Left renal cortex interstitium (tissue), 4 donors: ENCODE data around the gene REEP1. TPM values are rescaled to one million over a fixed set of nuclear protein-coding genes. Genes with fewer than 3 reads are reported as not detected.

Source experiments
- DNase-seq, 4 donors: peaks; one replicate each; pipeline ENCODE4 v3.0.0-alpha.2; 2013; ENCODE audit warnings: low read depth in 4 of 4, low spot score in 2 of 4, missing footprints in 1 of 4
- polyA plus RNA-seq, 4 donors: library from polyadenylated mRNA; unstranded; fragments of 120-200 nt; gene quantifications; one replicate each; pipeline ENCODE4 v1.2.1, GENCODE V29; 2013; ENCODE audit not compliant: insufficient read length in 4 of 4

Gene REEP1
- polyA plus RNA-seq, 4 donors = 2.5 to 3.2 (median 3.1) TPM

GRCh38 chr2:86285571-86285970 lies 51.9 kb downstream of the REEP1 start:
- no peak for DNase-seq

- DNase-seq = no peak
Measured at GRCh38 chr2:86284987-86285386, 52.4 kb downstream of the REEP1 start.

- DNase-seq = no peak
Measured at GRCh38 chr2:86284401-86284841, 53.0 kb downstream of the REEP1 start.

- DNase-seq = peak; percentile 47 to 68 (median 58)
Measured at GRCh38 chr2:86283411-86284030, 53.9 kb downstream of the REEP1 start.

- no peak for DNase-seq
Measured at GRCh38 chr2:86281066-86281700, 56.2 kb downstream of the REEP1 start.

- no peak for DNase-seq
Measured at GRCh38 chr2:86280191-86280667, 57.2 kb downstream of the REEP1 start.

GRCh38 chr2:86275962-86276361 lies 61.5 kb downstream of the REEP1 start:
- no peak for DNase-seq

GRCh38 chr2:86275384-86275799 lies 62.0 kb downstream of the REEP1 start:
- DNase-seq = no peak

- no peak for DNase-seq
Measured at GRCh38 chr2:86274918-86275275, 62.5 kb downstream of the REEP1 start.

- DNase-seq = no peak
Measured at GRCh38 chr2:86274265-86274917, 63.0 kb downstream of the REEP1 start.

- DNase-seq = no peak
Measured at GRCh38 chr2:86272111-86272510, 65.3 kb downstream of the REEP1 start.

- no peak for DNase-seq
Measured at GRCh38 chr2:86271248-86271647, 66.2 kb downstream of the REEP1 start.

GRCh38 chr2:86263956-86264355 lies 73.5 kb downstream of the REEP1 start:
- DNase-seq = no peak

GRCh38 chr2:86260978-86261377 lies 76.4 kb downstream of the REEP1 start:
- DNase-seq = no peak

GRCh38 chr2:86258106-86258505 lies 79.3 kb downstream of the REEP1 start:
- no peak for DNase-seq

GRCh38 chr2:86256982-86257381 lies 80.4 kb downstream of the REEP1 start:
- no peak for DNase-seq

- no peak for DNase-seq
Measured at GRCh38 chr2:86256300-86256699, 81.1 kb downstream of the REEP1 start.

GRCh38 chr2:86254576-86255538 lies 82.6 kb downstream of the REEP1 start:
- DNase-seq = no peak

- no peak for DNase-seq
Measured at GRCh38 chr2:86253424-86253823, 84.0 kb downstream of the REEP1 start.

- DNase-seq = no peak
Measured at GRCh38 chr2:86251840-86252266, 85.6 kb downstream of the REEP1 start.
